HCT116 (cell line): ENCODE data around the gene CD160.

ENCODE experiments used
- ATF3 ChIP-seq: IDR thresholded peaks from 2 replicates; pipeline ENCODE4 v1.6.1; 2012
- CEBPB ChIP-seq: IDR thresholded peaks from 2 replicates; pipeline ENCODE4 v1.6.1; 2012; ENCODE audit warnings: low read depth
- CTCF ChIP-seq, 3 experiments: fragments of 200-600 bp in 1 of 3; sonication (generic) in 1 of 3; IDR thresholded peaks in 2 of 3; conservative IDR thresholded peaks in 1 of 3; 2 replicates each; pipeline ENCODE4 v1.5.1; 2012 to 2017; ENCODE audit warnings: low read depth in 2 of 3, low read length in 2 of 3, antibody characterized with exemption in 1 of 3, borderline replicate concordance in 1 of 3, control low read depth in 1 of 3, mild to moderate bottlenecking in 1 of 3, mixed read lengths in 1 of 3, mixed run types in 1 of 3, moderate library complexity in 1 of 3; ENCODE audit not compliant: insufficient read depth in 1 of 3
- EZH2 ChIP-seq: fragments of 200-600 bp; sonication (generic); IDR thresholded peaks from 2 replicates; pipeline ENCODE4 v1.6.1; 2017; ENCODE audit warnings: antibody characterized with exemption, mixed run types
- MAX ChIP-seq: IDR thresholded peaks from 2 replicates; pipeline ENCODE4 v1.6.1; 2012
- POLR2A ChIP-seq: IDR thresholded peaks from 2 replicates; pipeline ENCODE4 v1.7.0; 2011; ENCODE audit warnings: borderline replicate concordance; ENCODE audit not compliant: insufficient read depth, insufficient read length; ENCODE audit errors: extremely low read depth
- SIN3A ChIP-seq: IDR thresholded peaks from 2 replicates; pipeline ENCODE4 v1.6.1; 2012; ENCODE audit warnings: low read depth
- YY1 ChIP-seq: IDR thresholded peaks from 2 replicates; pipeline ENCODE4 v1.6.1; 2011; ENCODE audit warnings: low read length, low read depth, moderate library complexity, mild to moderate bottlenecking; ENCODE audit not compliant: insufficient replicate concordance; ENCODE audit errors: extremely low read depth
- ZNF274 ChIP-seq: fragments of 200-500 bp; sonication (Bioruptor generic); IDR thresholded peaks from 2 replicates; pipeline ENCODE4 v1.6.1; 2014; ENCODE audit warnings: mild to moderate bottlenecking, low read depth, low read length, inconsistent platforms

GRCh38 chr1:145714524-145715111, 4.7 kb upstream of the CD160 start:
- TF ChIP-seq YY1 (no peak), CTCF (IDR thresholded peaks at IDR 0.05 in 2 of 3, conservative IDR thresholded peaks at IDR 0.05 in 1 of 3; ENCODE audit: borderline replicate concordance in 1 of 3, insufficient read depth in 1 of 3, low read depth in 2 of 3, low read length in 2 of 3) (no peak), CEBPB (no peak), SIN3A (no peak), ZNF274 (no peak), ATF3 (no peak), EZH2 (no peak), MAX (no peak), POLR2A (no peak)
